Esophagus squamous epithelium (tissue), 4 donors: Measurements from ENCODE around the gene FOXA2.

Experiments used
- POLR2A ChIP-seq, 4 donors: fragments of 450-650 bp; IDR thresholded peaks; one replicate each; pipeline ENCODE4 v1.6.1; 2017; ENCODE audit warnings: antibody characterized with exemption in 4 of 4, mild to moderate bottlenecking in 4 of 4, moderate library complexity in 3 of 4
- TF ChIP-seq, protein P1 (sequence below), 6 experiments: fragments of 450-650 bp in 4 of 6; fragments of 200-600 bp in 2 of 6; sonication (generic) in 2 of 6; IDR thresholded peaks; one replicate each; pipeline ENCODE4 v1.5.1; 2016 to 2019; ENCODE audit warnings: antibody characterized with exemption in 6 of 6, mild to moderate bottlenecking in 4 of 6, moderate library complexity in 4 of 6

DNA sequence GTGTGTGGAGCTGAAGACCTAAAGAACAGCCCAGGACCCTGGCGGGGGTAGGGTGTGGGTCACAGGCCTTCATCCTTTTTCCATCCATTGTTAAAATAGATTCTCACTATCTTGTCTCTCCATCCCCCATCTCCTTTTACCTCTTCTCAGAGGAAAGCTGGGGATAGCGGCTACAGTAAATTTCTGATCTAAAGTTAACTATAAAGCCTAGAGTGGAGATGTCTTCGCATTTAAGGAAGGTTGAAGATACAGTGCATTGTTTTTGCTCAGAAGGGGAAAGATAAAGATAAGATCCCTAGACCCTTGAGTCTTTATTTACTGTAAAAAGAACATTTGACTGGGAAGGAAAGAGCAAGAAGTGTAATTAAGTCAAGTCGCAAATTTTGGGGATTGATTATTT lies 8.6 kb downstream of the FOXA2 start:
- TF ChIP-seq, protein P1, sequence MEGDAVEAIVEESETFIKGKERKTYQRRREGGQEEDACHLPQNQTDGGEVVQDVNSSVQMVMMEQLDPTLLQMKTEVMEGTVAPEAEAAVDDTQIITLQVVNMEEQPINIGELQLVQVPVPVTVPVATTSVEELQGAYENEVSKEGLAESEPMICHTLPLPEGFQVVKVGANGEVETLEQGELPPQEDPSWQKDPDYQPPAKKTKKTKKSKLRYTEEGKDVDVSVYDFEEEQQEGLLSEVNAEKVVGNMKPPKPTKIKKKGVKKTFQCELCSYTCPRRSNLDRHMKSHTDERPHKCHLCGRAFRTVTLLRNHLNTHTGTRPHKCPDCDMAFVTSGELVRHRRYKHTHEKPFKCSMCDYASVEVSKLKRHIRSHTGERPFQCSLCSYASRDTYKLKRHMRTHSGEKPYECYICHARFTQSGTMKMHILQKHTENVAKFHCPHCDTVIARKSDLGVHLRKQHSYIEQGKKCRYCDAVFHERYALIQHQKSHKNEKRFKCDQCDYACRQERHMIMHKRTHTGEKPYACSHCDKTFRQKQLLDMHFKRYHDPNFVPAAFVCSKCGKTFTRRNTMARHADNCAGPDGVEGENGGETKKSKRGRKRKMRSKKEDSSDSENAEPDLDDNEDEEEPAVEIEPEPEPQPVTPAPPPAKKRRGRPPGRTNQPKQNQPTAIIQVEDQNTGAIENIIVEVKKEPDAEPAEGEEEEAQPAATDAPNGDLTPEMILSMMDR (IDR thresholded peaks at IDR 0.05) = no peak
- no peak for TF ChIP-seq POLR2A (IDR thresholded peaks at IDR 0.05)
